GM23248 (cell line): ENCODE measurements around the gene SMIM45.

Experiments used
- DNase-seq: peaks from one replicate; pipeline ENCODE4 v3.0.0-alpha.2; 2015
- H2AFZ ChIP-seq: fragments of 200-600 bp; sonication (generic); 2 replicates; pipeline ENCODE4 v1.6.1; 2016; ENCODE audit warnings: antibody characterized with exemption
- H3F3A ChIP-seq: fragments of 200-600 bp; sonication (generic); 2 replicates; pipeline ENCODE4 v1.6.1; 2016; ENCODE audit warnings: mild to moderate bottlenecking, antibody characterized with exemption, mixed run types; ENCODE audit not compliant: insufficient read depth
- H3K27ac ChIP-seq: fragments of 200-600 bp; sonication (generic); 2 replicates; pipeline ENCODE4 v1.5.1; 2016; ENCODE audit warnings: mild to moderate bottlenecking
- H3K27me3 ChIP-seq: fragments of 200-600 bp; sonication (generic); replicated peaks from 2 replicates; pipeline ENCODE4 v1.6.1; 2016; ENCODE audit warnings: mild to moderate bottlenecking; ENCODE audit not compliant: insufficient read depth
- H3K36me3 ChIP-seq: fragments of 200-600 bp; sonication (generic); 2 replicates; pipeline ENCODE4 v1.6.1; 2016; ENCODE audit warnings: low read depth, mild to moderate bottlenecking
- H3K4me1 ChIP-seq: fragments of 200-600 bp; sonication (generic); 2 replicates; pipeline ENCODE4 v1.6.1; 2016; ENCODE audit warnings: mild to moderate bottlenecking; ENCODE audit not compliant: insufficient read depth
- H3K4me2 ChIP-seq: fragments of 200-600 bp; sonication (generic); one replicate; pipeline ENCODE4 v1.6.1; 2016; ENCODE audit warnings: mild to moderate bottlenecking; ENCODE audit not compliant: unreplicated experiment
- H3K4me3 ChIP-seq: fragments of 200-600 bp; sonication (generic); 2 replicates; pipeline ENCODE4 v1.5.1; 2016; ENCODE audit warnings: mild to moderate bottlenecking
- H3K79me2 ChIP-seq: fragments of 200-600 bp; sonication (generic); 2 replicates; pipeline ENCODE4 v1.6.1; 2016; ENCODE audit warnings: mild to moderate bottlenecking; ENCODE audit not compliant: insufficient read depth
- H3K9ac ChIP-seq: fragments of 200-600 bp; sonication (generic); 2 replicates; pipeline ENCODE4 v1.6.1; 2016; ENCODE audit warnings: mild to moderate bottlenecking
- H3K9me2 ChIP-seq: fragments of 200-600 bp; sonication (generic); 2 replicates; pipeline ENCODE4 v1.6.1; 2016; ENCODE audit warnings: mixed run types, mild to moderate bottlenecking, moderate library complexity; ENCODE audit not compliant: insufficient read depth
- H3K9me3 ChIP-seq: fragments of 200-600 bp; sonication (generic); one replicate; pipeline ENCODE4 v1.6.1; 2017; ENCODE audit warnings: low read depth
- H4K20me1 ChIP-seq: fragments of 200-600 bp; sonication (generic); 2 replicates; pipeline ENCODE4 v1.6.0; 2016; ENCODE audit not compliant: insufficient read depth
- EZH2 ChIP-seq: fragments of 200-600 bp; sonication (generic); IDR thresholded peaks from 2 replicates; pipeline ENCODE4 v1.6.1; 2018; ENCODE audit warnings: antibody characterized with exemption, mild to moderate bottlenecking; ENCODE audit not compliant: insufficient read depth, poor library complexity, severe bottlenecking
- EZH2phosphoT487 ChIP-seq: fragments of 200-600 bp; sonication (generic); IDR thresholded peaks from 2 replicates; pipeline ENCODE4 v1.6.1; 2018; ENCODE audit warnings: antibody characterized with exemption, moderate library complexity, mild to moderate bottlenecking, low read depth; ENCODE audit not compliant: insufficient read depth
- WGBS, 2 experiments: methylation state at CpG; one replicate each; pipeline ENCODE4 v1.1.6; 2015 to 2017; ENCODE audit warnings: low lambda C conversion rate in 2 of 2, low coverage in 1 of 2; ENCODE audit errors: missing lambda C conversion rate in 2 of 2; 5-methylcytosine and 5-hydroxymethylcytosine counted together
- in situ Hi-C: fragments of 300-500 bp; cut with MboI; formaldehyde crosslinking; loops from 2 replicates; pipeline ENCODE4 v1.15.0; 2020

The SMIM45 gene

DNA sequence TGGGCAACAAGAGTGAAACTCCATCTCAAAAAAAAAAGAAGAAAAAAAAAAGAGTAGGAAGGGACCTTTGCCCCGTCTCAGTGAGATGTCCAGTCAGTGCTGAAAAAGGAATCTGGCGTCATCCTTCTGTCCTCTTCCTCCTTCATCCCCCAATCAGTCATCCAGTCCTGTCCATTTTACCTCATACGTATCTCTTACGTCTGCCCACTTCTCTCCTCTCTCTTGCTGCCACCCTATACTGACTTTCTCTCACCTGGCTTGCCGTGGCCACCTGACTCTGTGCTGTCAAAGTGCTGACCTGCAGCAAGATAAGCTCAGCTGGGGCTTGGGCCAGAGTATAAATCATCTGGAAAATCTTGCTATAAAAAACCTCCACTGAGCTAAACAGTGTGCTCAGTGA lies 30.9 kb downstream of the SMIM45 start:
- H4K20me1 ChIP-seq, result no peaks in the 10 kb centered on the region
- WGBS, 2 experiments, result 75 to 78% methylated on average over 5 of the region's 5 CpGs
- no peak overlapping the region for H3K4me3 ChIP-seq
- H3K4me2 ChIP-seq, result no peak overlapping the region
- no peak overlapping the region for H3K9ac ChIP-seq
- no peaks in the 10 kb centered on the region for H3K36me3 ChIP-seq
- H3K79me2 ChIP-seq, result no peaks in the 10 kb centered on the region
- TF ChIP-seq EZH2phosphoT487 (no peak), EZH2 (no peak)
- no peaks in the 10 kb centered on the region for H3K9me2 ChIP-seq
- DNase-seq, result no peak
- no peaks in the 10 kb centered on the region for H3K4me1 ChIP-seq
- H3K27me3 ChIP-seq, result peaks cover 4% of the 10 kb centered on the region
- H3K27ac ChIP-seq, result no peak overlapping the region
- no peaks in the 10 kb centered on the region for H3K9me3 ChIP-seq
- peaks cover 13% of the 10 kb centered on the region for H3F3A ChIP-seq
- in situ Hi-C loops, result no loop called here
- H2AFZ ChIP-seq, result no peak overlapping the region

DNA sequence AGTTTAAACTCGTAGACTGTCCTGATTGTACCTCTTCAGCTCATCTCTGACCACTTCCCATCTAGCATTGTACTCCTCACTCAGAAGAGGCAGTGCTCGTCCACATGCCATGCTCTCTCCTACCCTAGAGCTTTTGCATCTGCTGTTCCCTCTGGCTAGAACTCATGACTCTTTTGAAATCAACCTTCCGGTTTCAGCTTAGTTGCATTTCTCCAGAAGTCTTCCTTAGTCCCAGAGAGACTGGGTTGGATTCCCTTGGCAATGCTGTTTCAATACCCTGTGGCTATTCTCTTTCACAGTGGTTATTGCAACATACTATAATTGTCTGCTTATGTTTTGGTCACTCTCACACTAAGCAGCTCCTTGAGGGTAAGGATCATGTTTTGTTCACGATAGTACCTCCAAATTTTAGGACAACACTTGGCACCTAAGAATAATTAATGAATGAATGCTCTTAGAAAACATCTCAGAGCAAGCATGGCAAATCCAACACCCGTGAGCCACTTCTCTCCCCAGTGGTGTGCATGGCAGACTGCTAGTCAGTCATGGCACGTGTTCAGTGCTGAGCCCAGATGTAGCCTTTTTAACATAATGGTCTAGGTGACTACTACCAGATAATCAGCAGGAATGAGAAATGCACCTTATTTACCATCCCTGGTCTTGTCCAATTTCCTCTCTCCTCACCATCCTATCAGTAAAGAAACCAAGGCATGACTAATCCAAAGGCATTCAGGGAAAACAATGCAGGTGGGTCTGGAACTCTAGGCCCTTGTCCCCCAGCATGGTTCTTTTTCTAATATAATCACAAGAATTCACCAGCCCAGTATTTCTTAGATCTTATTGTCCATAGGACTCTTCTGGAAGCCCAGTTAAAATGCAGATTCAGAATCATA lies 31.8 kb downstream of the SMIM45 start:
- no peak overlapping the region for H3K27ac ChIP-seq
- no peaks in the 10 kb centered on the region for H3K9me3 ChIP-seq
- peaks cover 13% of the 10 kb centered on the region for H3F3A ChIP-seq
- DNase-seq, result peak; percentile 66
- no peaks in the 10 kb centered on the region for H3K36me3 ChIP-seq
- H3K79me2 ChIP-seq, result no peaks in the 10 kb centered on the region
- no peak overlapping the region for H3K4me3 ChIP-seq
- H2AFZ ChIP-seq, result no peak overlapping the region
- no peaks in the 10 kb centered on the region for H3K9me2 ChIP-seq
- H4K20me1 ChIP-seq, result no peaks in the 10 kb centered on the region
- TF ChIP-seq EZH2phosphoT487 (no peak), EZH2 (no peak)
- H3K9ac ChIP-seq, result no peak overlapping the region
- no peaks in the 10 kb centered on the region; the same call in 1 of the 2 replicates for H3K27me3 ChIP-seq
- no peaks in the 10 kb centered on the region for H3K4me1 ChIP-seq
- in situ Hi-C loops, result no loop called here
- WGBS, 2 experiments, result 37 to 43% methylated on average over 6 of the region's 6 CpGs
- peak overlapping the region; percentile 9 for H3K4me2 ChIP-seq

DNA sequence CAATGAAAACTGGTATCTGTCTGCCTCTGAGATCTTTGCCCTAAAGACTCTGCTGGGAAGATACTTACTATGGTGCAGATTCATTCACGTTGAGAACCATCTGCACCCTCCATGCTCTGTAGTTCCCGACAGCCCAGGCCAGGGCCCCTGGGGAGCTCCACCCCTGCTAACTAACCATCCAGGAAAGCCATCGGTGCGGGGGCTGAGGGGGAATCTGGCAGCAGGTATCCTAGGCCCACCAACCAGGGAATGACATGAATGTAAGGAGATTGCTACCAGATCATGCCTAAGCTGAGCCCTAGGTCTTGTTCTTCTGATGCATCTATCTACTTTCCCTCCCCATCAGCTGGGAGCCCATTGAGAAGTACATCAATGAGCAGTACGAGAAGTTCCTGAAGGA lies 35.3 kb downstream of the SMIM45 start:
- H3K9me2 ChIP-seq, result no peaks in the 10 kb centered on the region
- no peaks in the 10 kb centered on the region for H4K20me1 ChIP-seq
- H3K4me1 ChIP-seq, result no peaks in the 10 kb centered on the region
- in situ Hi-C loops, result no loop called here
- H3K9me3 ChIP-seq, result no peaks in the 10 kb centered on the region
- H2AFZ ChIP-seq, result no peak overlapping the region
- H3K79me2 ChIP-seq, result no peaks in the 10 kb centered on the region
- WGBS, 2 experiments, result 66 to 68% methylated on average over 5 of the region's 5 CpGs
- DNase-seq, result no peak
- no peak for TF ChIP-seq EZH2
- TF ChIP-seq EZH2phosphoT487, result no peak
- H3F3A ChIP-seq, result peaks cover 13% of the 10 kb centered on the region
- H3K27ac ChIP-seq, result no peak overlapping the region
- H3K36me3 ChIP-seq, result no peaks in the 10 kb centered on the region
- H3K4me2 ChIP-seq, result no peak overlapping the region
- no peaks in the 10 kb centered on the region; the same call in 1 of the 2 replicates for H3K27me3 ChIP-seq
- H3K9ac ChIP-seq, result no peak overlapping the region
- H3K4me3 ChIP-seq, result no peak overlapping the region

DNA sequence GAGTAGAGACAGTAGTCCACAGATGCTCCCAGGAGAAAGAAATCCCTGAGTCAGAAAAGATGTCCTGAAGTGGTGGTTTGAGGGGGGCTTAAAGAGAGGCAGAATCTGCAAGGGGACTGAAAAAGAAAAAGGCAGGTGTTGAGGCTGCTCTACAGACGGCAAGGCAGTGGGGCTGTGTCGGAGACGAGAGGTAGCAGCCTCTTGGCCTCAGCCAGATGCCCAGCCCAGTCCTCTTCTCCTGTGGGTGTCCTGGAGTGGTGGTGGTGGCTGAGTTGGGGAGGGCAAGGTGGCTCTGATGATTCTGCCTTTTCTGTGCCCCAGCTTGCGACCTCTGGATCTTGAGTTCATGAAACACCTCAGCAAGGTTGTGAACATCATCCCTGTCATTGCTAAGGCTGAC lies 37.3 kb downstream of the SMIM45 start:
- TF ChIP-seq EZH2phosphoT487 (no peak), EZH2 (no peak)
- no peak for DNase-seq
- 61 to 66% methylated on average over 4 of the region's 4 CpGs for WGBS, 2 experiments

More for the DNA sequence above, 37.3 kb downstream of the SMIM45 start:
- Histone ChIP-seq H3K27ac (no peak overlapping the region), H3K9me2 (no peaks in the 10 kb centered on the region), H3K4me3 (no peak overlapping the region), H3K9ac (no peak overlapping the region), H4K20me1 (no peaks in the 10 kb centered on the region), H2AFZ (no peak overlapping the region), H3K36me3 (no peaks in the 10 kb centered on the region), H3K9me3 (no peaks in the 10 kb centered on the region), H3K79me2 (no peaks in the 10 kb centered on the region), H3K27me3 (no peaks in the 10 kb centered on the region; the same call in 1 of the 2 replicates), H3K4me2 (no peak overlapping the region), H3F3A (no peaks in the 10 kb centered on the region; the same call in 1 of the 2 replicates), H3K4me1 (no peaks in the 10 kb centered on the region)
- in situ Hi-C loops, result no loop called here
